Retina (tissue), 1 donor: Measurements from ENCODE around the gene SCART1.
"Not testable (repeated sequence)": the region's sequence is repeated elsewhere in the genome, so short reads cannot be mapped to it uniquely, and the experiment has no call there.

ENCODE experiments used
- DNase-seq: peaks from one replicate; pipeline ENCODE4 v3.0.0-alpha.2; 2016

The SCART1 gene

DNA sequence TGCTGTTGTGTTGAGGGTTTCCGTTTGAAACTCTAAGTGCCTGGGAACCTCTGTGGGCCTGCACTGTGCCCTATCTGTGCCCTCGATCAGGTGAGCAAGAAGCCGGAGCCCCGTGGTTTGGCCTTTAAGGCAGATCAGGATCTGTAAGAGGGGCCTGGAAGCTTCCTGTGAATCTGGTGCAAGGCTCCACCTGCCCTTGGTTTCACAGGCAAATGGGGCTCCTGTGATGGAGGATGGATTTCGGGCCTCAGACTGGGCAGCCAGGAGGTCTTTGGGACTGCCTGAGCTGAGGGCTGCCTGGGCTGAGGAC, 21.6 kb downstream of the SCART1 start:
- DNase-seq = no peak

DNA sequence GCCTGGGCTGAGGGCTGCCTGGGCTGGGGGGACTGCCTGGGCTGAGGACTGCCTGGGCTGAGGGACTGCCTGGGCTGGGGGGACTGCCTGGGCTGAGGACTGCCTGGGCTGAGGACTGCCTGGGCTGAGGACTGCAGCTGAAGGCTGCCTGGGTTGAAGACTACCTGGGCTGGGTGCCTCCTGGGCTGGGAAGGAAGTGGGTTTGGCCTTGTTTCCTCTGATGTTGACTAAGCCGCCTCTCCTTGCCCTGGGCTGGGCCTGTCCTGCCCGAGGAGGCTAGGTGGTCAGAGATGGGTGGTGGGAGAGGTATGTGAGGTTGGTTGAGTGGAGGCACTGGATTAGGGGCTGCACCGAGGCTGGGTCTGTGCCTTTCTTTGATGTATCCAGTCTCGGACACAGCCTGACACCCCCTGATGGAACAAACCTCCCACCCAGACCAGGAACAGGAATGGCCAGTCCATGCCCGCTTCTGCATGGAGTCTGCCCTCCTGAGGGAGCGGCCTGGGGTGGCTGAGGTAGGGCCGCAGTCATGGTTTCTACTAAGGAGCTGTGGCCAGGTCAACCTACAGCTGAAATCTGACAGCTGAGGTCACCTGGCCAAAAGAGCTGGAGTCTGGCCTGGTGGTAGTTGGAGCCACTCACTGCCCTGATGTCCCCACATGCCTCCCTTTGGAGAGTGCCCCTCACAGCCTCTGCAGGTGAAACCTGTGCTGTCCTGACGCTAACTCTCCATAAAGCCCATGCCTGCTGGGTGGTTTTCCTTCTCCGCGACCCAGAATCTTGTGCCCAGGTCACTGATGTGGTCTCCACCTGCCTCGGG, 22.3 kb downstream of the SCART1 start:
- no peak for DNase-seq

DNA sequence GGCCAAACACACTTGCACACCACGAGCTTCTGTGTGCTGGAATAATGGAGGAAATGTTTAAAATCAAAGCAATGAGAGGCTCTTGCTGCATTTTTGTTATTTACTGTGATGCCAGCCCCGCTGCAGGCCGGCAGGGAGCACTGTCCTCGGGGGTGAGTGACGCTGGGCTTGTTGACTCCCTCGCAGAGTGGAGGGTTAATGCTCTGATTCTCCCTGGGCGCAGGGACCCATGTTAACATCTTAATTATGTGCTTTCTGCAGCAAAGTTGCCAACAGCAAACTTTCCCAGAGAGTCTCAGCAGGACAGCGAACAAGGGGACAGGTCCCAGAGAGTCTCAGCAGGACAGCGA, 22.9 kb downstream of the SCART1 start:
- DNase-seq = no peak

DNA sequence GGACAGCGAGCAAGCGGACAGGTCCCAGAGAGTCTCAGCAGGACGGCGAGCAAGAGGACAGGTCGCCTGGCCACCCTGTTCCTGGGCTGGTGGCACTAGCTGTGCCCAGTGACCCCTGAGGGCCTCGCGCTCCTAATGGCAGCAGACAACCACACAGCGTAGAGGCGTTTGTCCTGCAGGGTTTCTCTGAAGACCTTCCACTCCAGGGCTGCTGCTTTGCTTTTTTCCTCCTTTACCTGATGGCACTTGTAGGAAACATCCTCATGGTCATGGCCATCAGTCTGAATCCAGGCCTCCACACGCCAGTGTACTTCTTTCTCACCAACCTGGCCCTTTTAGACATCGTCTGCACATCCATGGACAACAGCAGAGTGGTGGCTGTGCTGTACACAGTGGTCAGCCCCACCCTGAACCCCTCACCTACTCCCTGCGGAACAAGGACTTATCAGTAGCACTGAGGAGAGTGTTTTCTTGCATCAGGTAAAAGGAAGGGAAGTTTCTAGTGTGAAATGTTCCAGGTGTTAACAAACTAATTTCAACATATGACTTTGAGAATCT, 27.4 kb downstream of the SCART1 start:
- no peak for DNase-seq

DNA sequence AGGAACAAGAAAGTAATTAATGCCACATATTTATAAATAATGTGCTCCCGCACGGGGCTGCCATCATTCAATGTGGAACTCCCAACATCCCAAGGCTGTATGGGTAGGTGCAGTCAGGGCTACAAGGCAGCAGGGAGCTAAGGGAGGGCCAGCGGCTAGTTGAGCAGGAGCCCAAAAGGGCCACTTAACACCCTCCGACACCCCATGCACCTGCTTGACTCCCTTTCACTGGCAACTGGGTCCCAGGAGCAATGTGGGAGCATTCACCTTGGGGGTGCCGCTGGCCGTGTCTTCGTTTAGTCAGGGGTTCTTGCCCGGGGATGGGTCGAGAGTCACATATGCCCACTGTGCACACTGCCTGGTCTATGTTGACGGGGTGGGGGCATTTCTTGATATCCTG, 27.9 kb downstream of the SCART1 start:
- DNase-seq = no peak

GRCh38 chr10:133484818-133485217, 31.1 kb downstream of the SCART1 start:
- no peak for DNase-seq

DNA sequence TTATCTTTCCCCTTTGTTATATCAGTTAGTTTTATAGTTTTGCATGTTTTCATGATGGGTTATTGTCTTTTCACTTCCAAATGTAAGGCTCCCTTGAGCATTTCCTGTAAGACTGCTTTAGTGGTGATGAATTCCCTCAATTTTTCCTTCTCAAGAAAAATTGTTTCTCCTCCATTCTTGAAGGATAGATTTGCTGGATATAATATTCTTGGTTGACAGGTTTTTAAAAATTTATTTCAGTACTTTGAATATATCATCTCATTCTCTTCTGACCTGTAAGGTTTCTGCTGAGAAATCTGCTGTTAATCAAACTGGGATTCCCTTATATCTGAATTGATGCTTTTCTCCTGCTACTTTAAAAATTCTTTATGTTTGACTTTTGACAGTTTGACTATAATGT, 33.3 kb downstream of the SCART1 start:
- DNase-seq = no peak

- no peak for DNase-seq
Observed at GRCh38 chr10:133488354-133488753, 34.6 kb downstream of the SCART1 start.

GRCh38 chr10:133489816-133490588, 36.3 kb downstream of the SCART1 start:
- DNase-seq = no peak

DNA sequence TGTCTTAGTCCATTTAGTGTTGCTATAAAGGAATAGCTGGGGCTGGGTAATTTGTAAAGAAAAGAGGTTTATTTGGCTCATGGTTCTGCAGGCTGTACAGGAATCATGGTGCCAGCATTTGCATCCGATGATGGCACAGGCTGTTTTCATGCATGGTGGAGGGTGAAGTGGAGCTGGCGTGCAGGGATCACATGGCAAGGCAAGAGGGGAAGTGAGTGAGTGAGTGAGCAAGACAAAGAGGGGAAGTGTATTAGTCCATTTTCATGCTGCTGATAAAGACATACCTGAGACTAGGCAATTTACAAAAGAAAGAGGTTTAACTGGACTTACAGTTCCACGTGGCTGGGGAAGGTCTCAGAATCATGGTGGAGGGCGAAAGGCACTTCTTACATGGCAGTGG, 39.8 kb downstream of the SCART1 start:
- not testable (repeated sequence) for DNase-seq

GRCh38 chr10:133497363-133497762, 43.6 kb downstream of the SCART1 start:
- not testable (repeated sequence) for DNase-seq

- not testable (repeated sequence) for DNase-seq
Observed at GRCh38 chr10:133499176-133499575, 45.4 kb downstream of the SCART1 start.

- not testable (repeated sequence) for DNase-seq
Observed at GRCh38 chr10:133500897-133501296, 47.2 kb downstream of the SCART1 start.

- DNase-seq = no peak
Observed at GRCh38 chr10:133509700-133510099, 56.0 kb downstream of the SCART1 start.

DNA sequence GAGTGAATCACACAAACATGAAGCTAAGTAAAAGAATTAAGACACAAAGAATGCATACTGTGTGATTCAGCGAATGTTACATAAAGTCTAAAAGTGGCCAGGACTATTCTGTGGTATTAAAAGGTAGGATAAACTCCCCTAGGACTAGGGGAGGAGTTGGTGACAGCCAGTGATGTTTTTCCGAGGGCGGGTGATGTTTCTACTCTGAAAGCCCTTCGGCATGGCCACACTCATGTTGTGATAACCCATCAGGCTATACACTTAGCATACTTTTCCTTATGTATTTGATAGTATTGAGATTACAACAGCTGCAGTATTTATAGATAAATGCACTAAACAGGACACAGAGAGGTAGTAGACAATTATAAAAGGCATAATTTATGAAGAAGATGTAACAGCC, 57.7 kb downstream of the SCART1 start:
- no peak for DNase-seq

- no peak for DNase-seq
Observed at GRCh38 chr10:133511907-133512528, 58.3 kb downstream of the SCART1 start.

GRCh38 chr10:133515471-133515870, 61.7 kb downstream of the SCART1 start:
- no peak for DNase-seq

- no peak for DNase-seq
Observed at GRCh38 chr10:133516057-133516456, 62.3 kb downstream of the SCART1 start.

GRCh38 chr10:133518517-133518916, 64.8 kb downstream of the SCART1 start:
- not testable (repeated sequence) for DNase-seq
